Stomach (tissue), 9 donors: ENCODE results near the gene SCN7A. TPM values are rescaled to one million over a fixed set of nuclear protein-coding genes. Genes with fewer than 3 reads are reported as not detected.

Experiments used
- DNase-seq, 2 donors: peaks; one replicate each; pipeline versions ENCODE4 v3.0.0 to v3.0.0-alpha.2; 2013 to 2019
- H3K27ac ChIP-seq, 5 donors: fragments of 200-600 bp in 4 of 5; sonication (generic) in 4 of 5; one replicate each; pipeline ENCODE4 v1.5.1; 2013 to 2019; ENCODE audit warnings: mild to moderate bottlenecking in 1 of 5, moderate library complexity in 1 of 5
- H3K27me3 ChIP-seq, 3 donors: fragments of 200-600 bp; sonication (generic); one replicate each; pipeline ENCODE4 v1.5.1; 2017 to 2019; ENCODE audit warnings: mixed run types in 1 of 3
- H3K36me3 ChIP-seq, 4 donors: fragments of 200-600 bp; sonication (generic); 1 replicate in 3 of 4; 2 replicates in 1 of 4; pipeline ENCODE4 v1.5.1; 2016 to 2019
- H3K4me1 ChIP-seq, 4 donors: fragments of 200-600 bp; sonication (generic); one replicate each; pipeline ENCODE4 v1.5.1; 2016 to 2019
- H3K4me3 ChIP-seq, 4 donors: fragments of 200-600 bp; sonication (generic) in 3 of 4; one replicate each; pipeline ENCODE4 v1.5.1; 2016 to 2019; ENCODE audit warnings: mild to moderate bottlenecking in 1 of 4
- H3K9me3 ChIP-seq, 4 donors: fragments of 200-600 bp; sonication (generic); one replicate each; pipeline ENCODE4 v1.5.1; 2016 to 2019
- EP300 ChIP-seq: sonication (generic); formaldehyde crosslinking; IDR thresholded peaks from one replicate; pipeline ENCODE4 v1.6.1; 2017; ENCODE audit warnings: antibody characterized with exemption
- POLR2A ChIP-seq, 4 donors: fragments of 450-650 bp; IDR thresholded peaks; one replicate each; pipeline ENCODE4 v1.6.1; 2016; ENCODE audit warnings: antibody characterized with exemption in 4 of 4, control low read depth in 2 of 4, mild to moderate bottlenecking in 1 of 4, moderate library complexity in 1 of 4
- POLR2AphosphoS5 ChIP-seq, 3 donors: sonication (generic); formaldehyde crosslinking; IDR thresholded peaks; one replicate each; pipeline ENCODE4 v1.6.1; 2016; ENCODE audit warnings: antibody characterized with exemption in 3 of 3
- WGBS, 5 donors: extraction: QIAGEN DNeasy Blood & Tissue Kit in 3 of 5; methylation state at CpG; one replicate each; pipeline versions ENCODE4 v1.1.5 to v1.1.7; 2013 to 2018; 5-methylcytosine and 5-hydroxymethylcytosine counted together
- intact Hi-C: fragments of 100-400 bp; cut with DNase I; formaldehyde crosslinking; loops from one replicate; pipeline ENCODE4 v1.15.1; 2023; ENCODE audit warnings: low total_unique reads
- polyA plus RNA-seq, 3 donors: library from polyadenylated mRNA; stranded (reverse); fragments of 200-250 nt; gene quantifications; one replicate each; pipeline ENCODE4 v1.2.3, GENCODE V29; 2013
- total RNA-seq, 5 donors: library from RNA; depleted of rRNA; stranded (reverse); fragments of >200 nt; gene quantifications; one replicate each; pipeline versions ENCODE4 v1.1.0 to v1.2.3, GENCODE V29; 2014 to 2016
- TF ChIP-seq, protein P1 (sequence below), 7 experiments: fragments of 450-650 bp in 4 of 7; fragments of 200-600 bp in 3 of 7; sonication (generic) in 3 of 7; IDR thresholded peaks; one replicate each; pipeline ENCODE4 v1.5.1; 2016 to 2019; ENCODE audit warnings: antibody characterized with exemption in 7 of 7, control low read depth in 2 of 7, mild to moderate bottlenecking in 1 of 7
- donor health status: healthy with polysubstance abuse.
- donor health status: Bipolar disorder and iron deficiency.
- donor health status: healthy.

SCN7A gene
- total and polyA plus RNA-seq, 8 donors: 0.19 to 148 (median 10.9) TPM

DNA sequence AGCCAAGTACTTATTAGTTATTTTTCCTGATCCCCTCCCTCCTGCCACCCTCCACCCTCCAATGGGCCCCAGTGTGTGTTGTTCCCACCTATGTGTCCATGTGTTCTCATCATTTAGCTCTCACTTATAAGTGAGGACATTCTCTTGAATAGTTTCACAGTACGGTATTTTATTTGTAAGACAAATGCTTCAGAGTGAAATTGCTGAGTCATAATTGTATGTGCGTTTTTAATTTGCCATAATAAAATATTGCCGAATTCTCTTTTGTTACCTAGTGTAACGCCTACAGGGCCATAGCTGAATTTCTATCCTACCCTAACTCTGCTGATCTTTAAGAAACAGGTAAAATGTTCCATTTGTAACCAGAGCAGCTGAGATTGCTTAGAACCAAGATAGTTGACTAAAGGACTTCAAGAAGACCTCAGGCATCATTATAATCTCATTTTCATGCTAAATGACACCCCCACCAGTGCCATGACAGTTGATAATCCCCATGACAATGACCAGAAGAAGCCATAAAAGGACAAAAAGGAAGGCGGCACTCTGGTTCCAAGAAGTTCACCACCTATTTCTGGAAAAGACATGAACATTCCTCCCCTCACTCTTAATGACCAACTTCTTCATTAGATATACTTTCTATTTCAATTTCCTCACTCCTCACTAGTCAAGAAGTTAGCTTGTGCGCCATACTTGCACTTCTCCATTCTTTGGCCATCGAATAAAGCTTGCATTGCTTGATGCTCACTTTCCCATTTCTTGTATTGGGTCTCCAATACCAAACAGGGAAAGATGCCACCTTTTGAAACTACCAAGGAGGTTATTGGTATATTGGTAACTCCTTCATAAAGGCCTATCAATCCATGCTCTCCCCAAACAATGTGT lies 136.7 kb downstream of the SCN7A start:
- Histone ChIP-seq H3K9me3 (no peaks in the 10 kb centered on the region), H3K36me3 (no peaks in the 10 kb centered on the region), H3K4me1 (no peaks in the 10 kb centered on the region), H3K4me3 (no peak overlapping the region), H3K27me3 (no peaks in the 10 kb centered on the region), H3K27ac (no peak overlapping the region)
- no peak for DNase-seq
- TF ChIP-seq POLR2A (IDR thresholded peaks at IDR 0.05): no peak
- TF ChIP-seq, protein P1, sequence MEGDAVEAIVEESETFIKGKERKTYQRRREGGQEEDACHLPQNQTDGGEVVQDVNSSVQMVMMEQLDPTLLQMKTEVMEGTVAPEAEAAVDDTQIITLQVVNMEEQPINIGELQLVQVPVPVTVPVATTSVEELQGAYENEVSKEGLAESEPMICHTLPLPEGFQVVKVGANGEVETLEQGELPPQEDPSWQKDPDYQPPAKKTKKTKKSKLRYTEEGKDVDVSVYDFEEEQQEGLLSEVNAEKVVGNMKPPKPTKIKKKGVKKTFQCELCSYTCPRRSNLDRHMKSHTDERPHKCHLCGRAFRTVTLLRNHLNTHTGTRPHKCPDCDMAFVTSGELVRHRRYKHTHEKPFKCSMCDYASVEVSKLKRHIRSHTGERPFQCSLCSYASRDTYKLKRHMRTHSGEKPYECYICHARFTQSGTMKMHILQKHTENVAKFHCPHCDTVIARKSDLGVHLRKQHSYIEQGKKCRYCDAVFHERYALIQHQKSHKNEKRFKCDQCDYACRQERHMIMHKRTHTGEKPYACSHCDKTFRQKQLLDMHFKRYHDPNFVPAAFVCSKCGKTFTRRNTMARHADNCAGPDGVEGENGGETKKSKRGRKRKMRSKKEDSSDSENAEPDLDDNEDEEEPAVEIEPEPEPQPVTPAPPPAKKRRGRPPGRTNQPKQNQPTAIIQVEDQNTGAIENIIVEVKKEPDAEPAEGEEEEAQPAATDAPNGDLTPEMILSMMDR (IDR thresholded peaks at IDR 0.05): no peak
- no peak for TF ChIP-seq POLR2AphosphoS5 (IDR thresholded peaks at IDR 0.05)
- TF ChIP-seq EP300: no peak
- intact Hi-C loops: no loop called here
- WGBS, 5 donors: 79 to 93% (median 92%) methylated on average over 7 of the region's 7 CpGs

Other genes starting within 250 kb of the SCN7A start
- 10 to 100 TPM in 2 of 5 donors, 1 to 10 TPM in 2, under 1 TPM in 1; 0.45 to 24.3 (median 3.9) TPM for gene SCN9A, start 118.3 kb downstream of the SCN7A start, total RNA-seq
- gene SCN9A, start 118.3 kb downstream of the SCN7A start, polyA plus RNA-seq: under 1 TPM; 0.12 to 0.28 (median 0.15) TPM